ENCODE results near the gene DEDD. TPM values are rescaled to one million over a fixed set of nuclear protein-coding genes. Genes with fewer than 3 reads are reported as not detected.

Gene DEDD, protein sequence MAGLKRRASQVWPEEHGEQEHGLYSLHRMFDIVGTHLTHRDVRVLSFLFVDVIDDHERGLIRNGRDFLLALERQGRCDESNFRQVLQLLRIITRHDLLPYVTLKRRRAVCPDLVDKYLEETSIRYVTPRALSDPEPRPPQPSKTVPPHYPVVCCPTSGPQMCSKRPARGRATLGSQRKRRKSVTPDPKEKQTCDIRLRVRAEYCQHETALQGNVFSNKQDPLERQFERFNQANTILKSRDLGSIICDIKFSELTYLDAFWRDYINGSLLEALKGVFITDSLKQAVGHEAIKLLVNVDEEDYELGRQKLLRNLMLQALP
- total RNA-seq (2021) (26.7 and 29.8 TPM in 2 replicates), Bru-seq, nascent RNA (percentile 76 among the genes with signal in this experiment), BruChase-seq, experiment 1, labeled RNA remaining after a 2-hour chase (percentile 75 among the genes with signal in this experiment), BruChase-seq, experiment 2, labeled RNA remaining after a 6-hour chase (percentile 84 among the genes with signal in this experiment)
- long read RNA-seq, transcript DEDD-202 (6 exons, 2,345 nt): major isoform, 42 of 67 reads
- long read RNA-seq, transcript DEDD-203 (6 exons, 2,300 nt): minor isoform, 8 of 67 reads
- long read RNA-seq, partial matches to known transcripts: 2 of 67 reads
- long read RNA-seq, other reads (novel, unspliced or antisense): 12 of 67 reads

DNA sequence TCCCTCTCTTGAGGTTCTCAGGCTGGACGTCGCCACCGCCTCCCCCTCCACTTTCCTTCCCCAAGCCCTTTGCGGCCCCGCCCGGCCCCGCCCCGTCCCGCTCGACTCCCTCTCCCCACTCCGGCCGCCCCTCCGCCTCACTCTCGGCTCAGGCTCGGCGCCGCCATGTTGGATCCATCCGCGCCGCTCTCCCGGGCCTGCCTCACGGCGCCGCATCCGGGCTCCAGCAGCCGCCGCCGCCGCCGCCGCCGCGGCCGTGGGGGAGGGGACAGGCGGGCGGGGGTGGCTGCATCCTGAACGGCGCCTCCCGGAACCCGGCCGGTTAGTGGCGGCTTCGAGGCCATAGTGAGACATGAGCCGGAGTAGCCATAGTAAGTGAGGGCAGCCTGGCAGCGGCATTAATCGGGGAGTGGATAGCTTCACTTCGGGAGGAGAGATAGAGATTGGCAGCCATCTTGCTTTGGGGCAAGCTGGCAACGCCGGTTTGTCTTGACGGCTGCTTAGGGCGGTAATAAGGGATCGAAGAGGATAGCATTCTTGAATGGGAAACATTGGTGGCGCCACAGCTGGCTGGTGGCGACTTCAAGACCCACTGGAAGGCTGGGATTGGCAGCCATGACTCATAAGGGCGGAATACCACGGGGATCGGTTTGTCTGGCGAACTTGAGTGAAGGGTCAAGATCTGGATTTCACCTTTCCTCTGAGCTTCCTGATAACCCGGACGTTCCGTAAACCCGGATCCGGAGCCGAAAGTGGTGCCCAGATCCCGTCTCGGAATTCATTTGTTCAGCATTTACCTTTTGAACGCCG lies at the start of gene DEDD:
Gene DEDD (minus strand): TSS at position 258 of the 810 bp plus-strand sequence. CDS start 8,205 bp downstream, outside the sequence.
- CTCF ChIA-PET: interaction anchor here (0.7 kb wide), 1 partner anchor 29 kb away, joined by 3 read pairs; no protein-coding TSS in a partner anchor
- POLR2A ChIA-PET (ENCODE audit: unreplicated experiment): interaction anchor here (0.6 to 0.7 kb wide), 5 partner anchors 12 to 98 kb away, joined by 3 to 6 read pairs (median 5); partner anchors contain the start of genes B4GALT3 and TOMM40L
- TF ChIP-seq, protein P1, sequence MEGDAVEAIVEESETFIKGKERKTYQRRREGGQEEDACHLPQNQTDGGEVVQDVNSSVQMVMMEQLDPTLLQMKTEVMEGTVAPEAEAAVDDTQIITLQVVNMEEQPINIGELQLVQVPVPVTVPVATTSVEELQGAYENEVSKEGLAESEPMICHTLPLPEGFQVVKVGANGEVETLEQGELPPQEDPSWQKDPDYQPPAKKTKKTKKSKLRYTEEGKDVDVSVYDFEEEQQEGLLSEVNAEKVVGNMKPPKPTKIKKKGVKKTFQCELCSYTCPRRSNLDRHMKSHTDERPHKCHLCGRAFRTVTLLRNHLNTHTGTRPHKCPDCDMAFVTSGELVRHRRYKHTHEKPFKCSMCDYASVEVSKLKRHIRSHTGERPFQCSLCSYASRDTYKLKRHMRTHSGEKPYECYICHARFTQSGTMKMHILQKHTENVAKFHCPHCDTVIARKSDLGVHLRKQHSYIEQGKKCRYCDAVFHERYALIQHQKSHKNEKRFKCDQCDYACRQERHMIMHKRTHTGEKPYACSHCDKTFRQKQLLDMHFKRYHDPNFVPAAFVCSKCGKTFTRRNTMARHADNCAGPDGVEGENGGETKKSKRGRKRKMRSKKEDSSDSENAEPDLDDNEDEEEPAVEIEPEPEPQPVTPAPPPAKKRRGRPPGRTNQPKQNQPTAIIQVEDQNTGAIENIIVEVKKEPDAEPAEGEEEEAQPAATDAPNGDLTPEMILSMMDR (conservative IDR thresholded peaks at IDR 0.05): no peak
- no peak for TF ChIP-seq EZH2 (IDR thresholded peaks at IDR 0.05; ENCODE audit: low read depth)
- no peaks in the 10 kb centered on the region for H3K9me3 ChIP-seq (ENCODE audit: insufficient read depth, low read depth)
- H4K20me1 ChIP-seq (ENCODE audit: insufficient read depth): no peaks in the 10 kb centered on the region; the same call in 1 of the 2 replicates
- 0 out of 2 replicates have a peak, but pooled peaks cover 11% of the 10 kb centered on the region for H3K36me3 ChIP-seq (ENCODE audit: low read depth)
- intact Hi-C loops (cut with micrococcal nuclease; ENCODE audit: unreplicated experiment): loop anchor here (1.0 to 10.0 kb wide), 3 partner anchors 34 to 138 kb away; partner anchors contain the start of genes B4GALT3 and KLHDC9
- peak within 1 kb of the TSS; percentile 66 for H3K4me3 ChIP-seq
- DNase-seq: peak; percentile 84 to 92
- H3K4me1 ChIP-seq (replicated peaks; ENCODE audit: insufficient read depth): peaks cover 33% of the 10 kb centered on the region
- H3K9me2 ChIP-seq (ENCODE audit: insufficient read depth): no peaks in the 10 kb centered on the region
- peaks cover 62% of the 10 kb centered on the region for H3F3A ChIP-seq (ENCODE audit: insufficient read depth, low read depth)
- peak within 1 kb of the TSS; percentile 84 for H3K4me2 ChIP-seq
- TSS peak; percentile 59 for BruUV-seq (replicated peaks)
- peaks cover 49% of the 10 kb centered on the region for H3K79me2 ChIP-seq (ENCODE audit: low read depth)
- peak within 1 kb of the TSS; percentile 91 for H3K27ac ChIP-seq
- no peaks in the 10 kb centered on the region for H3K27me3 ChIP-seq (ENCODE audit: insufficient read depth, low read depth)
- peak within 1 kb of the TSS; percentile 90 for H2AFZ ChIP-seq

DNA sequence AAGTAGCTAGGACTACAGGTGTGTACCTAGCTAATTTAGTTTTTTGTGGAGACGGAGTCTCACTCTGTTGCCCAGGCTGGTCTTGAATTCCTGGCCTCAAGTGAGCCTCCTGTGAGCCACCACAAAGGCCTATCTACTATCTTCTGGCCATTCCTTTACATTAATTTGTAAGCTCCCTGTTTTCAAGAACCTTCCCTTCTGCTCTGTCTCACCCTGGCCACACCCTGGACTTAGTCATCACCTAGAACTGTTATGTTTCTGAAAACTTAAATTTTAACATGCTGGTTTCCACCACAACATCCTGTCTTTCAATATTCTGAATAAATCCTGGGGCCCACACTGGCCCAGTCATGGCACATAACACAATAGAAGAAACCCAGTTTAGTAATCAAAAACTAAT lies 49.7 kb upstream of the DEDD start:
- intact Hi-C loops (cut with micrococcal nuclease; ENCODE audit: unreplicated experiment): no loop called here
- no peaks in the 10 kb centered on the region for H3K27me3 ChIP-seq (ENCODE audit: insufficient read depth, low read depth)
- CTCF ChIA-PET: interaction anchor here (0.6 to 1.5 kb wide), 3 partner anchors 191 to 1394 kb away, joined by 4 to 5 read pairs (median 4); no protein-coding TSS in a partner anchor
- no peak for DNase-seq
- no peak overlapping the region for H3K4me3 ChIP-seq
- H3F3A ChIP-seq (ENCODE audit: insufficient read depth, low read depth): peaks cover 13% of the 10 kb centered on the region; the same call in 1 of the 2 replicates
- POLR2A ChIA-PET (ENCODE audit: unreplicated experiment): no interaction called here
- H3K36me3 ChIP-seq (ENCODE audit: low read depth): no peaks in the 10 kb centered on the region
- H3K4me2 ChIP-seq: no peak overlapping the region
- H3K9me2 ChIP-seq (ENCODE audit: insufficient read depth): no peaks in the 10 kb centered on the region
- no peaks in the 10 kb centered on the region for H3K9me3 ChIP-seq (ENCODE audit: insufficient read depth, low read depth)
- 0 out of 2 replicates have a peak overlapping the region, but pooled peaks have one; percentile 9 for H3K27ac ChIP-seq
- no TSS peak for BruUV-seq (replicated peaks)
- H4K20me1 ChIP-seq (ENCODE audit: insufficient read depth): no peaks in the 10 kb centered on the region
- H3K79me2 ChIP-seq (ENCODE audit: low read depth): no peaks in the 10 kb centered on the region
- TF ChIP-seq, protein P1 (conservative IDR thresholded peaks at IDR 0.05): no peak
- no peak for TF ChIP-seq EZH2 (IDR thresholded peaks at IDR 0.05; ENCODE audit: low read depth)
- peaks cover 17% of the 10 kb centered on the region for H3K4me1 ChIP-seq (replicated peaks; ENCODE audit: insufficient read depth)
- no peak overlapping the region for H2AFZ ChIP-seq

DNA sequence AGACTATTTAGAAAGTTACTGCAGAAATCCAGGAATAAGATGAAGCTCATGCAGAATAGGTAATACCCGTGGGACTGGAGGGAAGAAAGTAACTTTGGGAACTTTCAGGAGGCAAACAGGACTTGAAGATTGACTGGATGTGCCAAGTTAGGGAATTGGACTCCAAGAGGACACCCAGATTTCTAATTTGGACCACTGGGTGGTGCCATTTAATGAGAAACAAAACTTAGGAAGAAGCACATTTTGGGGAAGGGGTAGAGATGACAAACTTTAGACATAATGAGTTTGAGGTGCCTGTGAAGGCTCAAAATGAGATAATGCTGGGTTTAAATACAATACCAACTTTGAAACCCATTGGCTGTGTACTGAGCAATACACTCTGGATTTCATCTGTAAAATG lies 48.2 kb upstream of the DEDD start:
- BruUV-seq (replicated peaks): no TSS peak
- Histone ChIP-seq H3K27ac (no peak overlapping the region), H3K4me3 (no peak overlapping the region), H3F3A (ENCODE audit: insufficient read depth, low read depth) (peaks cover 13% of the 10 kb centered on the region; the same call in 1 of the 2 replicates), H2AFZ (no peak overlapping the region), H3K9me2 (ENCODE audit: insufficient read depth) (no peaks in the 10 kb centered on the region), H3K4me1 (replicated peaks; ENCODE audit: insufficient read depth) (peaks cover 25% of the 10 kb centered on the region), H3K36me3 (ENCODE audit: low read depth) (no peaks in the 10 kb centered on the region), H3K9me3 (ENCODE audit: insufficient read depth, low read depth) (no peaks in the 10 kb centered on the region), H3K79me2 (ENCODE audit: low read depth) (peaks cover 14% of the 10 kb centered on the region), H3K4me2 (no peak overlapping the region), H3K27me3 (ENCODE audit: insufficient read depth, low read depth) (no peaks in the 10 kb centered on the region), H4K20me1 (ENCODE audit: insufficient read depth) (no peaks in the 10 kb centered on the region)
- TF ChIP-seq, protein P1 (conservative IDR thresholded peaks at IDR 0.05): no peak; the same call in 1 of the 2 replicates
- no peak for TF ChIP-seq EZH2 (IDR thresholded peaks at IDR 0.05; ENCODE audit: low read depth)
- intact Hi-C loops (cut with micrococcal nuclease; ENCODE audit: unreplicated experiment): no loop called here
- CTCF ChIA-PET: no interaction called here
- POLR2A ChIA-PET (ENCODE audit: unreplicated experiment): no interaction called here
- DNase-seq: no peak

Measured in PC-9 (cell line).